Activated T-helper 1 cell treated with anti-CD3 and anti-CD28 coated beads, Interleukin-12 subunit alpha, Interleukin-12 subunit beta, Interleukin-2, Interleukin-4 antibody, amounts not matched to agents 30 ng/mL and 10 ng/mL and 1 ng/mL, durations not matched to agents 14 hours and 24 hours and 36 hours (primary cell): ENCODE results near the gene ADGRB3. TPM values are rescaled to one million over a fixed set of nuclear protein-coding genes. Genes with fewer than 3 reads are reported as not detected.

Experiments used
- DNase-seq: peaks from one replicate; pipeline ENCODE4 v3.0.0; 2021; ENCODE audit warnings: low spot score
- H3K27ac Mint-ChIP-seq: one replicate; pipeline ENCODE4 v1.8.0; 2021; ENCODE audit warnings: mild to moderate bottlenecking, mixed read lengths
- H3K27me3 Mint-ChIP-seq: one replicate; pipeline ENCODE4 v1.8.0; 2022; ENCODE audit warnings: mild to moderate bottlenecking, moderate library complexity, mixed read lengths; ENCODE audit not compliant: insufficient read depth
- H3K36me3 Mint-ChIP-seq: one replicate; pipeline ENCODE4 v1.8.0; 2021; ENCODE audit warnings: low read depth, mixed read lengths
- H3K4me1 Mint-ChIP-seq: one replicate; pipeline ENCODE4 v1.8.0; 2021; ENCODE audit warnings: low read depth, mixed read lengths
- H3K4me3 Mint-ChIP-seq: one replicate; pipeline ENCODE4 v1.8.0; 2021; ENCODE audit warnings: mild to moderate bottlenecking, moderate library complexity, mixed read lengths
- H3K9me3 Mint-ChIP-seq: one replicate; pipeline ENCODE4 v1.8.0; 2021; ENCODE audit warnings: mixed read lengths
- intact Hi-C: fragments of 100-400 bp; cut with micrococcal nuclease; formaldehyde crosslinking; loops from one replicate; pipeline ENCODE4 v1.15.1; 2024
- total RNA-seq: library from RNA; stranded (reverse); gene quantifications from 2 replicates; pipeline ENCODE4 v1.2.3, GENCODE V29; 2022

Gene ADGRB3
- total RNA-seq, 1 donor from 2014 or later, result not detected

- intact Hi-C loops, result no loop called here
- Mint-ChIP-seq H3K9me3 (no peaks in the 10 kb centered on the region), H3K27ac (no peak overlapping the region), H3K4me1 (no peaks in the 10 kb centered on the region), H3K27me3 (no peaks in the 10 kb centered on the region), H3K36me3 (no peaks in the 10 kb centered on the region), H3K4me3 (no peak overlapping the region)
- no peak for DNase-seq
Observed at GRCh38 chr6:69185276-69185675, 550.2 kb downstream of the ADGRB3 start.

GRCh38 chr6:69202768-69203167 is 567.7 kb downstream of the ADGRB3 start:
- Mint-ChIP-seq H3K27me3 (no peaks in the 10 kb centered on the region), H3K9me3 (no peaks in the 10 kb centered on the region), H3K36me3 (no peaks in the 10 kb centered on the region), H3K4me3 (no peak overlapping the region), H3K4me1 (no peaks in the 10 kb centered on the region), H3K27ac (no peak overlapping the region)
- intact Hi-C loops, result no loop called here
- DNase-seq, result no peak

DNA sequence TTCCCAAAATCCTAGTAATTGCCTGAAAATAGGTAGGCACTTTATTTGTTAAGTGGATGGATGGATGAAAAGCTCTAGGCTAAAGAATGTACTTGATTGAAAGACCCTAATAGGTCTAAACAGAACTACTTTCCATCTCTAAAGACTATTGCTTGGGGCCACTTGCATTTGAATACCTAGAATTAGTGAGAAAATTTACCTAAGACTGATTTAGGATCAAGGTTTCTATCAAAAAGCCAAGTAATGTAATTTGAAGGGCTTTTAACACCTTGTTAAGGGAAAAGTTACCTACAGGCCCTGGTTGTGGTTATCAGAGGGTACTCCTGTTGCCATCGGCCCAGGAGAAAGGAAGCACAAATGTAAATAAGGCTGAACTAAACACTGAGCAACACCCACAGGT is 581.0 kb downstream of the ADGRB3 start:
- intact Hi-C loops, result no loop called here
- H3K27me3 Mint-ChIP-seq, result no peaks in the 10 kb centered on the region
- DNase-seq, result no peak
- no peaks in the 10 kb centered on the region for H3K36me3 Mint-ChIP-seq
- no peak overlapping the region for H3K4me3 Mint-ChIP-seq
- no peaks in the 10 kb centered on the region for H3K4me1 Mint-ChIP-seq
- no peaks in the 10 kb centered on the region for H3K9me3 Mint-ChIP-seq
- H3K27ac Mint-ChIP-seq, result no peak overlapping the region

GRCh38 chr6:69217343-69217742 is 582.3 kb downstream of the ADGRB3 start:
- H3K9me3 Mint-ChIP-seq, result no peaks in the 10 kb centered on the region
- intact Hi-C loops, result no loop called here
- H3K36me3 Mint-ChIP-seq, result no peaks in the 10 kb centered on the region
- H3K27me3 Mint-ChIP-seq, result no peaks in the 10 kb centered on the region
- H3K27ac Mint-ChIP-seq, result no peak overlapping the region
- H3K4me3 Mint-ChIP-seq, result no peak overlapping the region
- DNase-seq, result no peak
- no peaks in the 10 kb centered on the region for H3K4me1 Mint-ChIP-seq

GRCh38 chr6:69220375-69220774 is 585.3 kb downstream of the ADGRB3 start:
- Mint-ChIP-seq H3K4me3 (no peak overlapping the region), H3K27me3 (no peaks in the 10 kb centered on the region), H3K4me1 (no peaks in the 10 kb centered on the region), H3K36me3 (no peaks in the 10 kb centered on the region), H3K9me3 (no peaks in the 10 kb centered on the region), H3K27ac (no peak overlapping the region)
- intact Hi-C loops, result no loop called here
- DNase-seq, result no peak

GRCh38 chr6:69232008-69232407 is 596.9 kb downstream of the ADGRB3 start:
- Mint-ChIP-seq H3K27me3 (peaks cover 4% of the 10 kb centered on the region), H3K4me3 (no peak overlapping the region), H3K4me1 (no peaks in the 10 kb centered on the region), H3K9me3 (no peaks in the 10 kb centered on the region), H3K27ac (no peak overlapping the region), H3K36me3 (no peaks in the 10 kb centered on the region)
- intact Hi-C loops, result loop anchor here (10.0 kb wide), 1 partner anchor 597 kb away; the partner anchor contains the start of gene ADGRB3
- DNase-seq, result no peak

GRCh38 chr6:69232496-69232895 is 597.4 kb downstream of the ADGRB3 start:
- no peak overlapping the region for H3K27ac Mint-ChIP-seq
- no peaks in the 10 kb centered on the region for H3K4me1 Mint-ChIP-seq
- H3K27me3 Mint-ChIP-seq, result peaks cover 4% of the 10 kb centered on the region
- no peaks in the 10 kb centered on the region for H3K9me3 Mint-ChIP-seq
- intact Hi-C loops, result loop anchor here (10.0 kb wide), 1 partner anchor 598 kb away; the partner anchor contains the start of gene ADGRB3
- H3K36me3 Mint-ChIP-seq, result no peaks in the 10 kb centered on the region
- DNase-seq, result no peak
- no peak overlapping the region for H3K4me3 Mint-ChIP-seq

DNA sequence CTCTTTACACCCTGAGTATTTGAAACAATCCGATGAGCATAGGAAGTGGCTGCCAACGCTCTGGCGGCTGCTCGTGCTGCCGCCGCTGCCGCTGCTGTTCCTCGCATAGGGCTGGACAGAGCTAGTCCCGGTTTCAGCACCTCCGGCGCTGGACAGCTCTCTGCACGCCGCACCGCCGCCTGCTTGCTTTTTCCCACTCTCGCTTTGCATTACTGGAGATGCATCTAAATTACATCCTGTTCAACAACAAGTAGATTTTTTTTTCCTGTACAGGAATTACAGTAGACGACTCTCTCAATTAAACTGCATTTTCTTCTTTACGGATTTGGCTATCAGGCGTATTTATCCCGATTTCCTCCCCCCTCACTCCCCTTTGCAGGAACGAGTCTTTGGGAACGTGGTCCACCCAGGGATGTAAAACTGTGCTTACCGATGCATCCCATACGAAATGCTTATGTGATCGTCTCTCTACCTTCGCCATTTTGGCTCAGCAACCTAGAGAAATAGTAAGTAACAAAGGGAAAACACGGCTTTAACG is 597.9 kb downstream of the ADGRB3 start:
- Mint-ChIP-seq H3K9me3 (no peaks in the 10 kb centered on the region), H3K4me1 (no peaks in the 10 kb centered on the region), H3K27ac (no peak overlapping the region), H3K4me3 (no peak overlapping the region), H3K27me3 (peaks cover 4% of the 10 kb centered on the region), H3K36me3 (no peaks in the 10 kb centered on the region)
- peak; percentile 44 for DNase-seq
- intact Hi-C loops, result loop anchor here (10.0 kb wide), 1 partner anchor 598 kb away; the partner anchor contains the start of gene ADGRB3

GRCh38 chr6:69238067-69238466 is 603.0 kb downstream of the ADGRB3 start:
- Mint-ChIP-seq H3K4me3 (no peak overlapping the region), H3K9me3 (no peaks in the 10 kb centered on the region), H3K27me3 (peaks cover 1% of the 10 kb centered on the region), H3K27ac (no peak overlapping the region), H3K4me1 (no peaks in the 10 kb centered on the region), H3K36me3 (no peaks in the 10 kb centered on the region)
- intact Hi-C loops, result loop anchor here (10.0 kb wide), 1 partner anchor 603 kb away; the partner anchor contains the start of gene ADGRB3
- no peak for DNase-seq

GRCh38 chr6:69246983-69247382 is 611.9 kb downstream of the ADGRB3 start:
- Mint-ChIP-seq H3K27me3 (no peaks in the 10 kb centered on the region), H3K4me3 (no peak overlapping the region), H3K4me1 (no peaks in the 10 kb centered on the region), H3K27ac (no peak overlapping the region), H3K36me3 (no peaks in the 10 kb centered on the region), H3K9me3 (no peaks in the 10 kb centered on the region)
- no peak for DNase-seq
- intact Hi-C loops, result no loop called here

GRCh38 chr6:69261010-69261409 is 625.9 kb downstream of the ADGRB3 start:
- no peak overlapping the region for H3K27ac Mint-ChIP-seq
- no peaks in the 10 kb centered on the region for H3K4me1 Mint-ChIP-seq
- H3K9me3 Mint-ChIP-seq, result peaks cover 8% of the 10 kb centered on the region
- H3K27me3 Mint-ChIP-seq, result no peaks in the 10 kb centered on the region
- intact Hi-C loops, result no loop called here
- no peak overlapping the region for H3K4me3 Mint-ChIP-seq
- H3K36me3 Mint-ChIP-seq, result no peaks in the 10 kb centered on the region
- no peak for DNase-seq

GRCh38 chr6:69263297-69263696 is 628.2 kb downstream of the ADGRB3 start:
- intact Hi-C loops, result no loop called here
- H3K27me3 Mint-ChIP-seq, result no peaks in the 10 kb centered on the region
- H3K36me3 Mint-ChIP-seq, result no peaks in the 10 kb centered on the region
- no peak overlapping the region for H3K4me3 Mint-ChIP-seq
- DNase-seq, result no peak
- H3K4me1 Mint-ChIP-seq, result no peaks in the 10 kb centered on the region
- H3K27ac Mint-ChIP-seq, result no peak overlapping the region
- H3K9me3 Mint-ChIP-seq, result no peaks in the 10 kb centered on the region

- Mint-ChIP-seq H3K4me3 (no peak overlapping the region), H3K36me3 (no peaks in the 10 kb centered on the region), H3K4me1 (no peaks in the 10 kb centered on the region), H3K27me3 (no peaks in the 10 kb centered on the region), H3K27ac (no peak overlapping the region), H3K9me3 (no peaks in the 10 kb centered on the region)
- intact Hi-C loops, result no loop called here
- no peak for DNase-seq
Observed at GRCh38 chr6:69265090-69265489, 630.0 kb downstream of the ADGRB3 start.

DNA sequence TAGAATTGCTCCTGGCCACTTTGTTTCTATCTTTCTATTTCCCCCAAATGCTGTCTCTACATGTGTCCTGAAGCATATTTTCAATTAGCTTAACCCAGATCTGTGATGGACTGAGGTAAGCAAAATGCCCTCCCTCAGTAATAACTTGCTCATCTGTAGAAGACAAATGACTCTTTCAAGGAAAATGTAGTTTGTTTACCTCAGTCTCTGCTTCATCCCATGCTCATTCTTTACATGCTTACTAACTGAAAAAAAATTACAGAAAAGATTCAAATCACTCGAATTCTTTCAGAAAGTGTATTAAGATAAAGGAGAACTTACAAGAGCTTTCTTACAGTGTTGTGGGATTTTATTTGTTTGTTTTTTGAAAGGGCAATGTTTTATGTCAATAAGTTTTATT is 630.6 kb downstream of the ADGRB3 start:
- Mint-ChIP-seq H3K36me3 (no peaks in the 10 kb centered on the region), H3K27me3 (no peaks in the 10 kb centered on the region), H3K4me1 (no peaks in the 10 kb centered on the region), H3K27ac (no peak overlapping the region), H3K9me3 (no peaks in the 10 kb centered on the region), H3K4me3 (no peak overlapping the region)
- no peak for DNase-seq
- intact Hi-C loops, result no loop called here
